Measurements from ENCODE around the gene VWCE.

VWCE gene, protein sequence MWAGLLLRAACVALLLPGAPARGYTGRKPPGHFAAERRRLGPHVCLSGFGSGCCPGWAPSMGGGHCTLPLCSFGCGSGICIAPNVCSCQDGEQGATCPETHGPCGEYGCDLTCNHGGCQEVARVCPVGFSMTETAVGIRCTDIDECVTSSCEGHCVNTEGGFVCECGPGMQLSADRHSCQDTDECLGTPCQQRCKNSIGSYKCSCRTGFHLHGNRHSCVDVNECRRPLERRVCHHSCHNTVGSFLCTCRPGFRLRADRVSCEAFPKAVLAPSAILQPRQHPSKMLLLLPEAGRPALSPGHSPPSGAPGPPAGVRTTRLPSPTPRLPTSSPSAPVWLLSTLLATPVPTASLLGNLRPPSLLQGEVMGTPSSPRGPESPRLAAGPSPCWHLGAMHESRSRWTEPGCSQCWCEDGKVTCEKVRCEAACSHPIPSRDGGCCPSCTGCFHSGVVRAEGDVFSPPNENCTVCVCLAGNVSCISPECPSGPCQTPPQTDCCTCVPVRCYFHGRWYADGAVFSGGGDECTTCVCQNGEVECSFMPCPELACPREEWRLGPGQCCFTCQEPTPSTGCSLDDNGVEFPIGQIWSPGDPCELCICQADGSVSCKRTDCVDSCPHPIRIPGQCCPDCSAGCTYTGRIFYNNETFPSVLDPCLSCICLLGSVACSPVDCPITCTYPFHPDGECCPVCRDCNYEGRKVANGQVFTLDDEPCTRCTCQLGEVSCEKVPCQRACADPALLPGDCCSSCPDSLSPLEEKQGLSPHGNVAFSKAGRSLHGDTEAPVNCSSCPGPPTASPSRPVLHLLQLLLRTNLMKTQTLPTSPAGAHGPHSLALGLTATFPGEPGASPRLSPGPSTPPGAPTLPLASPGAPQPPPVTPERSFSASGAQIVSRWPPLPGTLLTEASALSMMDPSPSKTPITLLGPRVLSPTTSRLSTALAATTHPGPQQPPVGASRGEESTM

DNA sequence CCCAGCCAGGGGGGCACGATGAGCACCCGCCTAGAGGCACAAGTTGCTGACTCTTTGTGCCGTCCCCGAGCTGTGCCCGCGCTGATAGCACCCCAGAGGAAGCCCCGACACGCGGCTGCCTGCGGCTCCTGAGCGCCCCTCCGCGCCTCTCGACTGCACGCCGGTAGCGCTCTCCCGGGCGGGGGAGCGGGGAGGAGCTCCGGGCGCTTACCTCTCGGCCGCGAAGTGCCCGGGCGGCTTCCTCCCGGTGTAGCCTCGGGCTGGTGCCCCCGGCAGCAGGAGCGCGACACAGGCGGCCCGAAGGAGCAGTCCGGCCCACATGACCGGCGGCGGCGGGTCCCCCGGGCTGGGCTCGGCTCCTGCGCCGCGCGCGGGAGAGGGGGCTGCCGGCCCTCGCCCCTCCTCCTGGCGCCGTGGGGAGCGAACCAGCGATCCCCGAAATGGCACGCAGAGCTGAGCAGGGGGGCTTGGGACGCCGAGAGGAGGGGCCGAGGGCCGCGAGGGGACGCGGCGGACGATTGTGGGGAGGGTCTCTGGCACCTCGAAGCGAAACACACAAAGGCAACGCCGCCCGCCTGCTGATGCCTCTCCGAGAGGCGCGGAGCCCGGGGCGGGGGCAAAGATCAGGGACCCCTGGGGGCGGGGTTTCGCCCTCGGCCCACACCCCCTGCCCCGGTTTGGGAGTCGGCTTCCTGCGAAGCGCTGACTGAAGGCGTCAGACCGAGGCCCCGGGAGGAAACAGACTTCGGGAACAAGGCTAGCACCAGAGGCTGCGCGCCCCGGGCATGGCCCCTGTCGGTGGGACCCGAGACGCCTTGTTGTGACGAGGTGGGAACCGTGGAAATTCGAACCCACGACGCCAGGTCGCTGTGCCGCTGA is at the start of gene VWCE:
Gene VWCE, minus strand, starts transcription at position 600 of the 879 bp plus-strand sequence. Its CDS starts 279 bp downstream, at position 321.
- H3K27ac ChIP-seq = no peak within 1 kb of the TSS

DNA sequence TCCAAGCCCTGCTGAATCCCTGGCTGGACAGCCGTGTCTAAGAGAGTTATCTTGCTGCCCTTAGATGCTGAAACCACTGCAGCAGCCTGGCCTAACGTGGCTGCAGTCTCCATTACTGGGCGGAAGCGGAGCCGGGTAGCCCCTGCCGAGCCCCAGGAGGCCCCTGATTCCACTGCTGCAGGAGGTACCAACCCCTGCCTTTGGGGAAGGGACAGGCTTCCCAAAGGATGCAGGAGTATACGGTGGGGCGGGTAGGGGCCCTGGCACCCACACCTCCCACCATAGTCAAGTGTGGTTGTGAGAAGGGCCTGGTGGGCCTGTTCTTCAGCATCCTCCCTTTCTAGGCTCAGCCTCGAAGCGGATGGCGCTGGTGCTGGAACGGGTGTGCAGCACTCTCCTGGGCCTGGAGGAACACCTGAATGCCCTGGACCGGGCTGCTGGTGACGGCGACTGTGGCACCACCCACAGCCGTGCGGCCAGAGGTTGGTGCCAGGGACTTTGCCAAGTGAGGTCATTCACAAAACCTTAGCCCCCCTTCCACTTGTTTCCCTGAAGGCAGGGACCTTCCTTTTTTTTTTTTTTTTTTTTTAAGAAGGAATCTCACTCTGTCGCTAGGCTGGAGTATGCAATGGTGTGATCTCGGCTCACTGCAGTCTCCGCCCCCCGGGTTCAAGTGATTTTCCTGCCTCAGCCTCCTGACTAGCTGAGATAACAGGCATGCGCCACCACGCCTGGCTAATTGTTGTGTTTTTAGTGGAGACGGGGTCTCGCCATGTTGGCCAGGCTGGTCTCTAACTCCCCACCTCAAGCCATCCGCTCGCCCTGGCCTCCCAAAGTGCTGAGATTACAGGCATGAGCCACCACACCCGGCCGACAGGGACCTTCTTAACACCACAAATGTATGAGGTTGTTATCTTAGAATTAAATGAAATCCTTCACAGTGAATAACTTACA is 49.0 kb upstream of the VWCE start:
- no peak overlapping the region for H3K27ac ChIP-seq
- TF ChIP-seq, protein P1, sequence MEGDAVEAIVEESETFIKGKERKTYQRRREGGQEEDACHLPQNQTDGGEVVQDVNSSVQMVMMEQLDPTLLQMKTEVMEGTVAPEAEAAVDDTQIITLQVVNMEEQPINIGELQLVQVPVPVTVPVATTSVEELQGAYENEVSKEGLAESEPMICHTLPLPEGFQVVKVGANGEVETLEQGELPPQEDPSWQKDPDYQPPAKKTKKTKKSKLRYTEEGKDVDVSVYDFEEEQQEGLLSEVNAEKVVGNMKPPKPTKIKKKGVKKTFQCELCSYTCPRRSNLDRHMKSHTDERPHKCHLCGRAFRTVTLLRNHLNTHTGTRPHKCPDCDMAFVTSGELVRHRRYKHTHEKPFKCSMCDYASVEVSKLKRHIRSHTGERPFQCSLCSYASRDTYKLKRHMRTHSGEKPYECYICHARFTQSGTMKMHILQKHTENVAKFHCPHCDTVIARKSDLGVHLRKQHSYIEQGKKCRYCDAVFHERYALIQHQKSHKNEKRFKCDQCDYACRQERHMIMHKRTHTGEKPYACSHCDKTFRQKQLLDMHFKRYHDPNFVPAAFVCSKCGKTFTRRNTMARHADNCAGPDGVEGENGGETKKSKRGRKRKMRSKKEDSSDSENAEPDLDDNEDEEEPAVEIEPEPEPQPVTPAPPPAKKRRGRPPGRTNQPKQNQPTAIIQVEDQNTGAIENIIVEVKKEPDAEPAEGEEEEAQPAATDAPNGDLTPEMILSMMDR (IDR thresholded peaks at IDR 0.05) = no peak
- TF ChIP-seq ZFX (IDR thresholded peaks at IDR 0.05; ENCODE audit: borderline replicate concordance) = no peak

More for the DNA sequence above, at the start of gene VWCE:
- TF ChIP-seq, protein P1 (IDR thresholded peaks at IDR 0.05) = peak; percentile 52
- TF ChIP-seq ZFX (IDR thresholded peaks at IDR 0.05; ENCODE audit: borderline replicate concordance) = no peak

DNA sequence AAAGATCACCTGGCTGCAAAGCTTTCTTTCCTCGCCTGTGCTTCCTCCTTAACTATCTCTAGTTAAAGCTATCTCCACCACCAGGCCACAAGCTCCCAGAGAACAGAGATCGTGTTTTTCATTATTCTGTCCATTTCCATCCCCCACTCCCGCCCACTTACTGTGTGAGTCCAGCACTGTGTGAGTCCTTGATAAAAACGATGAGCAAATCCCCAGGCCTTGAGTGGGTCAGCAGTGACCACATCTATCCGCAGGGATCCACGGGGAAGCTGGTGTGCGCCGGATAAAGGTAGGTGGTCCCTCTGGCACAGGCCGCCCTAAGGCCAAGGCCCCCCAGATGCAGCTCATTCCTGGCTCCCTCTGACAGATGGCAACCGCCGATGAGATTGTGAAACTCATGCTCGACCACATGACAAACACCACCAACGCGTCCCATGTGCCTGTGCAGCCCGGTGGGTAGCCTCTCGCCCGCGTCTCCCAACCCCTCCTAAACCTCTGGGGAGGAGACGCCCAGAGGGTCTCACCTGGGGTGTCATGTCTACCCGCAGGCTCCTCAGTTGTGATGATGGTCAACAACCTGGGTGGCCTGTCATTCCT is 47.2 kb upstream of the VWCE start:
- no peak overlapping the region for H3K27ac ChIP-seq
- TF ChIP-seq ZFX (IDR thresholded peaks at IDR 0.05; ENCODE audit: borderline replicate concordance) = no peak
- TF ChIP-seq, protein P1 (IDR thresholded peaks at IDR 0.05) = no peak

DNA sequence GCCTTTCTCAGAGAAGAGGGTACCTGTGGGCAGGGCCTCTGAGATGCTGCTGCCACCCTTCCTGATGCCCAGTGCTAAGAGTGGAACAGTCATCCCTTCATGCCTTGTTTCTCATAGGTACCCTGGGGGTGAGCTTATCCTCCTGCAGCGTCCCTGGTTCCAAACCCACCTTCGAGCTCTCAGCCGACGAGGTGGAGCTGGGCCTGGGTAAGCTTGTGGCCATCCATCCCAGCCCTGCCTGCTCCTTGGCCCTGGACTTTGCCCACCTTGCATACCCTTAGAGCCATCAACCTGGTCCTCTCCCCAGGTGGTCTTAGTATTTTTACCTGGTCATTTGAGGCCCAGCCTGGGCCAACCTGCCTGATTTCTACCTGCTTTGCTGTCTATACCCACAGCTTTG is 46.6 kb upstream of the VWCE start:
- TF ChIP-seq, protein P1 (IDR thresholded peaks at IDR 0.05) = no peak
- TF ChIP-seq ZFX (IDR thresholded peaks at IDR 0.05; ENCODE audit: borderline replicate concordance) = no peak

DNA sequence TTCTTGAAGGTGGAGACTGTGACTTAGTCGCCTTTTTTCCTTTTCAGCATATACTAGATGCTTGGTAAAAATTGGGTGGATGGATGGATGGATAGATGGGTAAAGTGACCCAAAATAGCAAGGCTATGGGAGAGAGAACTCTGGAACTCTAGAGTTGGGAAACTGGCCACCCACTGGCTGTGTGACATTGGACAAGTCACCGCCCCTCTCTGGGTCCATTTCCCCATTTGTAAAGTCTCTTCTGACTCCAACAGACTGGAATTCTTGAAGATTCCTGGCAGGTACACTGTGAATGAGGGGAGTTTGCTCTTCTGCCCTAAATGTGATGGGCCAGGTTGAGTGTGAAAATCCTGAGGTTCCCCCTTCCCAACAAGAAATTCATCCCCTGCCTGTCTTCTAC is 45.9 kb upstream of the VWCE start:
- TF ChIP-seq ZFX (IDR thresholded peaks at IDR 0.05; ENCODE audit: borderline replicate concordance) = no peak
- TF ChIP-seq, protein P1 (IDR thresholded peaks at IDR 0.05) = no peak
- no peak overlapping the region for H3K27ac ChIP-seq

More for the DNA sequence above, 46.6 kb upstream of the VWCE start:
- H3K27ac ChIP-seq = no peak overlapping the region
